Measurements from ENCODE around the gene STK32B.

Gene STK32B

GRCh38 chr4:5444918-5445517 is 393.7 kb downstream of the STK32B start:
- H3K4me3 ChIP-seq (ENCODE audit: low read depth, low read length): no peak overlapping the region
- H3K27ac ChIP-seq (ENCODE audit: extremely low read depth, low read depth, low read length): no peak overlapping the region
- no peaks in the 10 kb centered on the region for H3K36me3 ChIP-seq (ENCODE audit: control insufficient read depth in 2 of 2, insufficient read depth in 1 of 2, low read length in 2 of 2)
- H3K9me3 ChIP-seq (ENCODE audit: control insufficient read depth, insufficient read depth, low read depth, low read length): no peaks in the 10 kb centered on the region
- H3K4me1 ChIP-seq (ENCODE audit: control insufficient read depth, insufficient read depth, low read length): no peaks in the 10 kb centered on the region
- POLR2A ChIA-PET: no interaction called here
- TF ChIP-seq KLF9 (tag by site-specific recombination; IDR thresholded peaks at IDR 0.05; ENCODE audit: low read depth) (no peak), ZNF768 (tag by site-specific recombination; IDR thresholded peaks at IDR 0.05) (no peak), HOXD13 (CRISPR knock-in tag; IDR thresholded peaks at IDR 0.05; ENCODE audit: borderline replicate concordance) (no peak), ZNF610 (tag by site-specific recombination; IDR thresholded peaks at IDR 0.05; ENCODE audit: borderline replicate concordance) (no peak), MYNN (tag by site-specific recombination; IDR thresholded peaks at IDR 0.05; ENCODE audit: borderline replicate concordance) (no peak), ZBTB20 (tag by site-specific recombination; IDR thresholded peaks at IDR 0.05) (no peak), ZNF785 (tag by site-specific recombination; IDR thresholded peaks at IDR 0.05) (no peak), ZBTB7A (tag by site-specific recombination; IDR thresholded peaks at IDR 0.05; ENCODE audit: low read depth) (no peak), ZBTB6 (tag by site-specific recombination; IDR thresholded peaks at IDR 0.05) (no peak), TRIM28 (IDR thresholded peaks at IDR 0.05; ENCODE audit: borderline replicate concordance, low read length) (no peak), ZNF645 (tag by site-specific recombination; IDR thresholded peaks at IDR 0.05) (no peak), TCF7L2 (IDR thresholded peaks at IDR 0.05; ENCODE audit: borderline replicate concordance, low read depth, low read length) (no peak)
- CTCF ChIA-PET: no interaction called here

- Histone ChIP-seq H3K36me3 (ENCODE audit: control insufficient read depth in 2 of 2, insufficient read depth in 1 of 2, low read length in 2 of 2) (no peaks in the 10 kb centered on the region), H3K9me3 (ENCODE audit: control insufficient read depth, insufficient read depth, low read depth, low read length) (no peaks in the 10 kb centered on the region), H3K4me1 (ENCODE audit: control insufficient read depth, insufficient read depth, low read length) (no peaks in the 10 kb centered on the region), H3K27ac (ENCODE audit: extremely low read depth, low read depth, low read length) (no peak overlapping the region), H3K4me3 (ENCODE audit: low read depth, low read length) (no peak overlapping the region)
- POLR2A ChIA-PET: no interaction called here
- CTCF ChIA-PET: interaction anchor here (0.8 to 0.9 kb wide), 2 partner anchors 13 to 14 kb away, joined by 3 read pairs; no protein-coding TSS in a partner anchor
- TF ChIP-seq GLIS2 (tag by site-specific recombination; IDR thresholded peaks at IDR 0.05) (no peak), ZNF280D (tag by site-specific recombination; IDR thresholded peaks at IDR 0.05) (no peak), ZNF585B (tag by site-specific recombination; IDR thresholded peaks at IDR 0.05) (no peak), ZNF488 (tag by site-specific recombination; IDR thresholded peaks at IDR 0.05) (no peak), ZBTB7A (tag by site-specific recombination; IDR thresholded peaks at IDR 0.05; ENCODE audit: low read depth) (no peak), ZBTB17 (tag by site-specific recombination; IDR thresholded peaks at IDR 0.05) (no peak), ZNF645 (tag by site-specific recombination; IDR thresholded peaks at IDR 0.05) (no peak), ZNF23 (tag by site-specific recombination; IDR thresholded peaks at IDR 0.05; ENCODE audit: borderline replicate concordance) (no peak), ZBTB1 (tag by site-specific recombination; IDR thresholded peaks at IDR 0.05) (no peak), PRDM4 (tag by site-specific recombination; IDR thresholded peaks at IDR 0.05) (no peak), ZNF626 (tag by site-specific recombination; IDR thresholded peaks at IDR 0.05) (no peak), TRIM28 (IDR thresholded peaks at IDR 0.05; ENCODE audit: borderline replicate concordance, low read length) (no peak), ZNF624 (tag by site-specific recombination; IDR thresholded peaks at IDR 0.05) (no peak), ZNF157 (tag by site-specific recombination; IDR thresholded peaks at IDR 0.05) (no peak)
Observed at GRCh38 chr4:5446595-5447226, 395.4 kb downstream of the STK32B start.

Measured in HEK293 (cell line).